ENCODE data around the gene RTP3.

Gene RTP3

GRCh38 chr3:46549989-46550388 lies 52.2 kb downstream of the RTP3 start:
- Histone ChIP-seq H3K27me3 (ENCODE audit: control insufficient read depth, insufficient read depth, low read length) (no peaks in the 10 kb centered on the region), H3K4me1 (ENCODE audit: control insufficient read depth, insufficient read depth, low read length) (peaks cover 21% of the 10 kb centered on the region), H3K27ac (ENCODE audit: low read depth, low read length) (no peak overlapping the region), H3K9me3 (ENCODE audit: control insufficient read depth, insufficient read depth, low read depth, low read length) (peaks cover 23% of the 10 kb centered on the region), H3K4me3 (ENCODE audit: low read depth, low read length) (no peak overlapping the region), H3K36me3 (ENCODE audit: control insufficient read depth, insufficient read depth, low read length) (peaks cover 19% of the 10 kb centered on the region), H3K9ac (ENCODE audit: low read length) (no peak overlapping the region)

All from HUES6 (cell line).